ENCODE results near the gene EPS15.
A peak's percentile ranks its signal among the peaks of the same experiment; 100 is the strongest.

EPS15 gene

GRCh38 chr1:51344276-51344601, 174.8 kb downstream of the EPS15 start:
- TF ChIP-seq, protein P1, sequence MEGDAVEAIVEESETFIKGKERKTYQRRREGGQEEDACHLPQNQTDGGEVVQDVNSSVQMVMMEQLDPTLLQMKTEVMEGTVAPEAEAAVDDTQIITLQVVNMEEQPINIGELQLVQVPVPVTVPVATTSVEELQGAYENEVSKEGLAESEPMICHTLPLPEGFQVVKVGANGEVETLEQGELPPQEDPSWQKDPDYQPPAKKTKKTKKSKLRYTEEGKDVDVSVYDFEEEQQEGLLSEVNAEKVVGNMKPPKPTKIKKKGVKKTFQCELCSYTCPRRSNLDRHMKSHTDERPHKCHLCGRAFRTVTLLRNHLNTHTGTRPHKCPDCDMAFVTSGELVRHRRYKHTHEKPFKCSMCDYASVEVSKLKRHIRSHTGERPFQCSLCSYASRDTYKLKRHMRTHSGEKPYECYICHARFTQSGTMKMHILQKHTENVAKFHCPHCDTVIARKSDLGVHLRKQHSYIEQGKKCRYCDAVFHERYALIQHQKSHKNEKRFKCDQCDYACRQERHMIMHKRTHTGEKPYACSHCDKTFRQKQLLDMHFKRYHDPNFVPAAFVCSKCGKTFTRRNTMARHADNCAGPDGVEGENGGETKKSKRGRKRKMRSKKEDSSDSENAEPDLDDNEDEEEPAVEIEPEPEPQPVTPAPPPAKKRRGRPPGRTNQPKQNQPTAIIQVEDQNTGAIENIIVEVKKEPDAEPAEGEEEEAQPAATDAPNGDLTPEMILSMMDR (IDR thresholded peaks at IDR 0.05; ENCODE audit: borderline replicate concordance, insufficient read depth, low read depth, low read length): no peak
- no peak overlapping the region for H3K4me3 ChIP-seq (ENCODE audit: low read depth, low read length)

DNA sequence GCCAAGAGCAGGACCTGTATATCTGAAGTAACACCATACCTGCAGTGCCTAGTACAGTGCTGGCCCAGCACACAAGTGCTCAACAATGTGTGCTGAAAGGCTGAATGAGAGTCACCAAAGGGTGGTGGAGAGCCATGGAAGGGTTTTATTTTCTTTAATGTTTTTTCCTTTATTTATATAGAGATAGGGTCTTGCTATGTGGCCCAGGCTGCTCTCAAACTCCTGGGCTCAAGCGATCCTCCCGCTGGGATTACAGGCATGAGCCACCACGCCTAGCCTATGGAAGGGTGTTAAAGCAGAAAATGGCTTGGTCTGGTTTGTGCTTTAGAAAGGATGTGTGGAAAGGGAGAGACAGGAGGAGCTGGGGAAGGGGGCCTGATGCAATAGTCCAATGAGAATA, 175.4 kb downstream of the EPS15 start:
- TF ChIP-seq, protein P1 (IDR thresholded peaks at IDR 0.05; ENCODE audit: borderline replicate concordance, insufficient read depth, low read depth, low read length): no peak
- no peak overlapping the region for H3K4me3 ChIP-seq (ENCODE audit: low read depth, low read length)

- no peak overlapping the region for H3K4me3 ChIP-seq (ENCODE audit: low read depth, low read length)
- TF ChIP-seq, protein P1 (IDR thresholded peaks at IDR 0.05; ENCODE audit: borderline replicate concordance, insufficient read depth, low read depth, low read length): no peak
Observed at GRCh38 chr1:51342591-51343206, 176.4 kb downstream of the EPS15 start.

GRCh38 chr1:51341876-51342496, 177.1 kb downstream of the EPS15 start:
- TF ChIP-seq, protein P1 (IDR thresholded peaks at IDR 0.05; ENCODE audit: borderline replicate concordance, insufficient read depth, low read depth, low read length): peak; percentile 44; the same call in 1 of the 2 replicates
- no peak overlapping the region for H3K4me3 ChIP-seq (ENCODE audit: low read depth, low read length)

GRCh38 chr1:51340380-51340779, 178.7 kb downstream of the EPS15 start:
- TF ChIP-seq, protein P1 (IDR thresholded peaks at IDR 0.05; ENCODE audit: borderline replicate concordance, insufficient read depth, low read depth, low read length): no peak
- no peak overlapping the region for H3K4me3 ChIP-seq (ENCODE audit: low read depth, low read length)

DNA sequence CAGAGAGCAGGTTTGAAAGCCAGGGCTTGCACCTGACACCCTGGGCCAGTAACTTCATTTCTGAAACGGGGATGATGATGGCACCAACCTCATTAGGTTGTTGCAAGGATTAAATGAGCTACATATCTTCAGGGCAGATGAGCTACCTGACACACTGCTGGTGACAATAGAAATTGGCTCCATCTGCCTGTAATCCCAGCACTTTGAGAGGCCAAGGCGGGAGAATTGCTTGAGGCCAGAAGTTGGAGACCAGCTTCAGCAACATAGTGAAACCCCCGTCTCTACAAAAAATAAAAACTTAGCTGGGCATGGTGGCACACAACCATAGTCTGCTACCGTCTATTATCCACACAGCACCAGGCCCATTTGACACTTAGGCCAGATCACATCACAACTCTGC, 182.4 kb downstream of the EPS15 start:
- no peak overlapping the region for H3K4me3 ChIP-seq (ENCODE audit: low read depth, low read length)
- TF ChIP-seq, protein P1 (IDR thresholded peaks at IDR 0.05; ENCODE audit: borderline replicate concordance, insufficient read depth, low read depth, low read length): no peak

GRCh38 chr1:51336004-51336403, 183.1 kb downstream of the EPS15 start:
- TF ChIP-seq, protein P1 (IDR thresholded peaks at IDR 0.05; ENCODE audit: borderline replicate concordance, insufficient read depth, low read depth, low read length): no peak
- no peak overlapping the region for H3K4me3 ChIP-seq (ENCODE audit: low read depth, low read length)

Data from GM12875 (cell line).